ENCODE measurements around the gene VASH1.

The VASH1 gene

DNA sequence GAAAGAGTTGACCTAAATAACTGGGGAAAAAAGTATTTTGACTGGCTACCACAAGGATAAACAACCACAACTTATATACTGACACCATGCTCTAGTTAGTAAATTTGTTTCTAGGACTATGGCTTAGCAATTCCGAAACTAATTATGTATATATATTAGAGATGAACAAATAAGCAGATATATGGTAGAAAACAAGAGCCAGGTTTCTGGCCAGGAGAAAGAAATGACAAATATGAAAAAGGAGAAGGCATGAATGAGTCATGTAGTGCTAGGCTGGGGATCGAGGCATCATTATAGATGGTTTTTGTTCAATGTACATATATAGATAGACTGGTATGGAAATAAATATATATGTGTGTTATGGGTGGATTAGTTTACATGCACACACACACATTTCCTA, 59.4 kb downstream of the VASH1 start:
- FAIRE-seq: no peak
- DNase-seq (ENCODE audit: insufficient read length, low spot score): no peak
- TF ChIP-seq POU2F2 (IDR thresholded peaks at IDR 0.05; ENCODE audit: low read depth, low read length): no peak
- no peak for TF ChIP-seq TAF1 (IDR thresholded peaks at IDR 0.05; ENCODE audit: low read depth, low read length)
- TF ChIP-seq SPI1 (IDR thresholded peaks at IDR 0.05; ENCODE audit: low read depth, low read length): no peak
- no peak for TF ChIP-seq POLR2AphosphoS5 (IDR thresholded peaks at IDR 0.05; ENCODE audit: low read depth, low read length)
- no peak for TF ChIP-seq POLR2A (IDR thresholded peaks at IDR 0.05; ENCODE audit: low read depth, low read length)
- no peak for TF ChIP-seq PAX5 (IDR thresholded peaks at IDR 0.05; ENCODE audit: insufficient read depth, low read length, severe bottlenecking)

DNA sequence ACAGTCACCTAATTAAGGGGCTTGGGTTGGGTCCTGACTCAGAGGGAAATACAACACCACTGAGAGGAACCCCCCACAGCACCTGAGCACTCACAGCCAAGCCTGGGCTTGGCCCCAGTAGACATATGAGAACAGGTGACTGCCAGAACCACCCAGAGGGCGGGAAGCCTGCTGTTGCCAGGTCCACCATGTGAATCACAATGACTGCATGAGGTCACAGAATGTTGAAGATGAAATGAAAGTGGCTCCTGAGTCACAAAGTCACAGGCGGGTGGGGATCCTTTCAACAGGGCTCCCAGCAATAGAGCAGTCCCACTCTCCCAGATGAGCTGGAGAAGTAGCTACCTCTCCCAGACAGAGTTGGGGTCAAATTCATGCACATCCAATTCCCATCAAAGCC, 64.9 kb downstream of the VASH1 start, which contains the start of gene LRRC74A:
TSS of gene LRRC74A (plus strand) at position 287 of the 400 bp plus-strand sequence. CDS start 290 bp downstream, outside the sequence.
- DNase-seq (ENCODE audit: insufficient read length, low spot score): no peak
- no peak for FAIRE-seq
- no peak for TF ChIP-seq PAX5 (IDR thresholded peaks at IDR 0.05; ENCODE audit: insufficient read depth, low read length, severe bottlenecking)
- TF ChIP-seq TAF1 (IDR thresholded peaks at IDR 0.05; ENCODE audit: low read depth, low read length): no peak
- no peak for TF ChIP-seq SPI1 (IDR thresholded peaks at IDR 0.05; ENCODE audit: low read depth, low read length)
- TF ChIP-seq POU2F2 (IDR thresholded peaks at IDR 0.05; ENCODE audit: low read depth, low read length): no peak
- TF ChIP-seq POLR2A (IDR thresholded peaks at IDR 0.05; ENCODE audit: low read depth, low read length): no peak
- TF ChIP-seq POLR2AphosphoS5 (IDR thresholded peaks at IDR 0.05; ENCODE audit: low read depth, low read length): no peak

GRCh38 chr14:76827696-76828296, 66.5 kb downstream of the VASH1 start:
- FAIRE-seq: no peak
- DNase-seq (ENCODE audit: insufficient read length, low spot score): no peak
- TF ChIP-seq PAX5 (IDR thresholded peaks at IDR 0.05; ENCODE audit: insufficient read depth, low read length, severe bottlenecking): no peak
- TF ChIP-seq POU2F2 (IDR thresholded peaks at IDR 0.05; ENCODE audit: low read depth, low read length): no peak
- no peak for TF ChIP-seq POLR2AphosphoS5 (IDR thresholded peaks at IDR 0.05; ENCODE audit: low read depth, low read length)
- no peak for TF ChIP-seq POLR2A (IDR thresholded peaks at IDR 0.05; ENCODE audit: low read depth, low read length)
- TF ChIP-seq SPI1 (IDR thresholded peaks at IDR 0.05; ENCODE audit: low read depth, low read length): no peak
- no peak for TF ChIP-seq TAF1 (IDR thresholded peaks at IDR 0.05; ENCODE audit: low read depth, low read length)

DNA sequence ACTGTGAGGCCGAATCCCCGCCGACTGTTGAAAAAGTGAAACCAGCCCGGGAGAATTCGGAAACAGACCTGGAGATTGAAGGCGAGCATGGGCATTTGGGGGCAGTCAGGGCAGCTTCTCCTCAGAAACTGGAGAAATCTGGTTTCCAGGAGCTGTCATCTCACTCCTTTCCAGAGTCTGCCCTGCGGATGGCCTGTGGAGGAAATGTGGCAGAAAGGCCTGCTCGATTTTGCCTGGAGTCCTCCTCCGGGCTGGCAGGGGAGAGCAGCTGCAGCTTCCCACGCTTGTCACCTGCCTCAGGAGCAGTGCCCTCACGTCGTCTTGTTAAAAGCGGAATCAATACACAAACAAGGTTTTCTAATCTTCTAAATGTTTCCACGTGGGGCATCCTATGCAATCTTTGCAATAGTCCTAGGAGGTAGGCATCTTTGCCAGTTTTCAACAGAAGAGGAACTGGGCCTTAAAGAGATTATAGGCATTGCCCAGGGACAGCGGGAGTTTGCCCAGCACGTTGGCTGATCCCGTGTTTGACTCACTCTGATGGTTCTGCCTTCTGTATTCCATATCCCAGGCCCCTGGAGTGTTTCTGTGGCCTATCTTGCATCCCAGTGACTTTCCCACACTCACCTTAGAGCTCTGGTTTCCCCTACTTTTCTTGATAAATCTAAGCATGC, 67.2 kb downstream of the VASH1 start:
- TF ChIP-seq TAF1 (IDR thresholded peaks at IDR 0.05; ENCODE audit: low read depth, low read length): no peak
- TF ChIP-seq POLR2A (IDR thresholded peaks at IDR 0.05; ENCODE audit: low read depth, low read length): no peak
- TF ChIP-seq PAX5 (IDR thresholded peaks at IDR 0.05; ENCODE audit: insufficient read depth, low read length, severe bottlenecking): no peak
- no peak for TF ChIP-seq SPI1 (IDR thresholded peaks at IDR 0.05; ENCODE audit: low read depth, low read length)
- TF ChIP-seq POU2F2 (IDR thresholded peaks at IDR 0.05; ENCODE audit: low read depth, low read length): no peak
- TF ChIP-seq POLR2AphosphoS5 (IDR thresholded peaks at IDR 0.05; ENCODE audit: low read depth, low read length): no peak
- DNase-seq (ENCODE audit: insufficient read length, low spot score) (no peak), FAIRE-seq (no peak)

GRCh38 chr14:76829013-76829365, 67.7 kb downstream of the VASH1 start:
- no peak for DNase-seq (ENCODE audit: insufficient read length, low spot score)
- TF ChIP-seq PAX5 (IDR thresholded peaks at IDR 0.05; ENCODE audit: insufficient read depth, low read length, severe bottlenecking) (no peak), POLR2AphosphoS5 (IDR thresholded peaks at IDR 0.05; ENCODE audit: low read depth, low read length) (no peak), TAF1 (IDR thresholded peaks at IDR 0.05; ENCODE audit: low read depth, low read length) (no peak), SPI1 (IDR thresholded peaks at IDR 0.05; ENCODE audit: low read depth, low read length) (no peak), POU2F2 (IDR thresholded peaks at IDR 0.05; ENCODE audit: low read depth, low read length) (no peak), POLR2A (IDR thresholded peaks at IDR 0.05; ENCODE audit: low read depth, low read length) (no peak)
- FAIRE-seq: no peak

DNA sequence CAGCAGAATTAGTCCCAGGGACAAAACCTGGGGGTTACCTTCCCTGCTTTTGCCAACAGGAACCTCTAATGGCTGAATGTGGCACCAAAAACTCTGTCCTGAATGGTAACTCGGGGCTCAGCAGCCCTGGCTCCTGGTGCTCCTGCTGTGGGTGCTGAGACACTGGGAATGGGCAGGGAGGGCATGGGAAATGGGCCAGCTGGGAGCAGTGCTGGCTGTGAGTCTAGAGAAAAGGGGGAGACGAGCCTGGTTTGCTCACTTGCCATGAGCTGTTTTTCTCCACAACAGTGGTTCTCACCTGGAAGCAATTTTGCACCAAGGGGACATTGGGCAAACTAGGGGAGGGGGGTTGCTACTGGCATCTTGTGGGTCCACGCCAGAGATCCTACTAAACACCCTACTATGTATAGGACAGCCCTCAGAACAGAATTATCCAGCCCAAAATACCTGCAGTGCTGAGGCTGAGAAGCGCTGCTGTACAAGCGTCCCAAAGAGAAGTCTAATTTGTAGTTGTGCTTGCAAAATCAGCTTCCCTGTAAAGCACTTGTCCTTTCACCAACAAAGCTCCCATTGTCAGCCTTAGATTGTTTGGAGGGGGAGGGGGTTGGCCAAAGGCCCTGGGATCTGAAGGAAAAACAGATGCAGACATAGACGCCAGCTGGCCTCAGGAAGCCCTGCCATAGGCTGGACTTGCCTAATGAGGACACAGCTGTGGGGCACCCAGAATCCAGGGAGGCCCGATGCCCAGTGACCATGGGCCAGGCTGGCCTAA, 68.6 kb downstream of the VASH1 start:
- DNase-seq (ENCODE audit: insufficient read length, low spot score): no peak
- FAIRE-seq: no peak
- TF ChIP-seq PAX5 (IDR thresholded peaks at IDR 0.05; ENCODE audit: insufficient read depth, low read length, severe bottlenecking): no peak
- no peak for TF ChIP-seq POLR2A (IDR thresholded peaks at IDR 0.05; ENCODE audit: low read depth, low read length)
- TF ChIP-seq POLR2AphosphoS5 (IDR thresholded peaks at IDR 0.05; ENCODE audit: low read depth, low read length): no peak
- no peak for TF ChIP-seq SPI1 (IDR thresholded peaks at IDR 0.05; ENCODE audit: low read depth, low read length)
- TF ChIP-seq POU2F2 (IDR thresholded peaks at IDR 0.05; ENCODE audit: low read depth, low read length): no peak
- no peak for TF ChIP-seq TAF1 (IDR thresholded peaks at IDR 0.05; ENCODE audit: low read depth, low read length)

DNA sequence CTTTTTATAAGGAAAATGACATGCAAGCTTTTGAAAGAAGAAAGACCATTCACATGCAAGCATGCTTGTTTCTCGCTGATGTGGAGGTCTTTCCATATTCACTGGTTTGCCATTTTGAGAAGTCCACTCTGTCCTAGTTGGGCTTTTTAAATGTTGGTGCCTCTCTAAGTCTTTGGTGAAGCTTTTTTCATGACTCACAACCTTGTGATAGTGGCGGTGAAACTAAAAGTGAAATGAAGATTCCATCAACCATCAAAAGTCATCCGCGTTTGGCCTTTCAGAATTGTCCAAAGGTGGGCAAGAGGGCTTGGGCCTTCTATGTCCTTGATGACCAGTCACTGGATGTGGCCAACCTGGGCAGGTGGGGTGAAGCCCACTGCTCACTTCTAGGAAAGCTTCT, 69.3 kb downstream of the VASH1 start:
- FAIRE-seq: no peak

DNA sequence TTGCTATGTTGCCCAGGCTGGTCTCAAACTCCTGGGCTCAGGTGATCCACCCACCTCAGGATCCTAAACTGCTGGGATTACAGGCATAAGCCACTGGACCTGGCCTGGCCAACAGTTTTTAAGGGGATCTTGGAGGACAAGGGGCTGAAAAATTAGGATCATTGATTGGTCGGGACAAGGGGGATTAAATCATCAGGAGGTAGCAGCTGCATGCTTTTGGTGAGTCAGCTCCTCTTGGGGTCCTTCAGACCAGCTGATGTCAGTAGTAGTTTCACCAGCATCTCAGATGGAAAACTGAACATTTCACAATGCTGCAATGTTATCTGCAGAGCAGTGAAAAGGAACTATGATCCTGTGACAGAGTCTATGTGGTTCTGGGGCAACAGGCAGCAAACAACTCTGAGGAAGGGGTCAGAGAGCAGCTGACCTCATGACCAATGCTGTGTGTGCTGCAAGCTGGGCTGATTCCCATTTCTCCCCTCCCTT, 71.3 kb downstream of the VASH1 start:
- DNase-seq (ENCODE audit: insufficient read length, low spot score) (no peak), FAIRE-seq (no peak)
- no peak for TF ChIP-seq PAX5 (IDR thresholded peaks at IDR 0.05; ENCODE audit: insufficient read depth, low read length, severe bottlenecking)
- no peak for TF ChIP-seq POU2F2 (IDR thresholded peaks at IDR 0.05; ENCODE audit: low read depth, low read length)
- no peak for TF ChIP-seq TAF1 (IDR thresholded peaks at IDR 0.05; ENCODE audit: low read depth, low read length)
- no peak for TF ChIP-seq POLR2AphosphoS5 (IDR thresholded peaks at IDR 0.05; ENCODE audit: low read depth, low read length)
- TF ChIP-seq POLR2A (IDR thresholded peaks at IDR 0.05; ENCODE audit: low read depth, low read length): no peak
- no peak for TF ChIP-seq SPI1 (IDR thresholded peaks at IDR 0.05; ENCODE audit: low read depth, low read length)

More for the DNA sequence above, 69.3 kb downstream of the VASH1 start:
- TF ChIP-seq TAF1 (IDR thresholded peaks at IDR 0.05; ENCODE audit: low read depth, low read length) (no peak), PAX5 (IDR thresholded peaks at IDR 0.05; ENCODE audit: insufficient read depth, low read length, severe bottlenecking) (no peak), POLR2A (IDR thresholded peaks at IDR 0.05; ENCODE audit: low read depth, low read length) (no peak), POU2F2 (IDR thresholded peaks at IDR 0.05; ENCODE audit: low read depth, low read length) (no peak), SPI1 (IDR thresholded peaks at IDR 0.05; ENCODE audit: low read depth, low read length) (no peak), POLR2AphosphoS5 (IDR thresholded peaks at IDR 0.05; ENCODE audit: low read depth, low read length) (no peak)
- DNase-seq (ENCODE audit: insufficient read length, low spot score): no peak

Measured in GM12891 (cell line).